Stomach (tissue), 9 donors: ENCODE results near the gene CTIF. TPM values are rescaled to one million over a fixed set of nuclear protein-coding genes. Genes with fewer than 3 reads are reported as not detected.
A peak's percentile ranks its signal among the peaks of the same experiment; 100 is the strongest.

ENCODE experiments used
- DNase-seq, 2 donors: peaks; one replicate each; pipeline versions ENCODE4 v3.0.0 to v3.0.0-alpha.2; 2013 to 2019
- H3K27ac ChIP-seq, 5 donors: fragments of 200-600 bp in 4 of 5; sonication (generic) in 4 of 5; one replicate each; pipeline ENCODE4 v1.5.1; 2013 to 2019; ENCODE audit warnings: mild to moderate bottlenecking in 1 of 5, moderate library complexity in 1 of 5
- H3K27me3 ChIP-seq, 3 donors: fragments of 200-600 bp; sonication (generic); one replicate each; pipeline ENCODE4 v1.5.1; 2017 to 2019; ENCODE audit warnings: mixed run types in 1 of 3
- H3K36me3 ChIP-seq, 4 donors: fragments of 200-600 bp; sonication (generic); 1 replicate in 3 of 4; 2 replicates in 1 of 4; pipeline ENCODE4 v1.5.1; 2016 to 2019
- H3K4me1 ChIP-seq, 4 donors: fragments of 200-600 bp; sonication (generic); one replicate each; pipeline ENCODE4 v1.5.1; 2016 to 2019
- H3K4me3 ChIP-seq, 4 donors: fragments of 200-600 bp; sonication (generic) in 3 of 4; one replicate each; pipeline ENCODE4 v1.5.1; 2016 to 2019; ENCODE audit warnings: mild to moderate bottlenecking in 1 of 4
- H3K9me3 ChIP-seq, 4 donors: fragments of 200-600 bp; sonication (generic); one replicate each; pipeline ENCODE4 v1.5.1; 2016 to 2019
- CTCF ChIP-seq, 7 experiments: fragments of 450-650 bp in 4 of 7; fragments of 200-600 bp in 3 of 7; sonication (generic) in 3 of 7; IDR thresholded peaks; one replicate each; pipeline ENCODE4 v1.5.1; 2016 to 2019; ENCODE audit warnings: antibody characterized with exemption in 7 of 7, control low read depth in 2 of 7, mild to moderate bottlenecking in 1 of 7
- EP300 ChIP-seq: sonication (generic); formaldehyde crosslinking; IDR thresholded peaks from one replicate; pipeline ENCODE4 v1.6.1; 2017; ENCODE audit warnings: antibody characterized with exemption
- POLR2A ChIP-seq, 4 donors: fragments of 450-650 bp; IDR thresholded peaks; one replicate each; pipeline ENCODE4 v1.6.1; 2016; ENCODE audit warnings: antibody characterized with exemption in 4 of 4, control low read depth in 2 of 4, mild to moderate bottlenecking in 1 of 4, moderate library complexity in 1 of 4
- POLR2AphosphoS5 ChIP-seq, 3 donors: sonication (generic); formaldehyde crosslinking; IDR thresholded peaks; one replicate each; pipeline ENCODE4 v1.6.1; 2016; ENCODE audit warnings: antibody characterized with exemption in 3 of 3
- WGBS, 5 donors: extraction: QIAGEN DNeasy Blood & Tissue Kit in 3 of 5; methylation state at CpG; one replicate each; pipeline versions ENCODE4 v1.1.5 to v1.1.7; 2013 to 2018; 5-methylcytosine and 5-hydroxymethylcytosine counted together
- intact Hi-C: fragments of 100-400 bp; cut with DNase I; formaldehyde crosslinking; loops from one replicate; pipeline ENCODE4 v1.15.1; 2023; ENCODE audit warnings: low total_unique reads
- polyA plus RNA-seq, 3 donors: library from polyadenylated mRNA; stranded (reverse); fragments of 200-250 nt; gene quantifications; one replicate each; pipeline ENCODE4 v1.2.3, GENCODE V29; 2013
- total RNA-seq, 5 donors: library from RNA; depleted of rRNA; stranded (reverse); fragments of >200 nt; gene quantifications; one replicate each; pipeline versions ENCODE4 v1.1.0 to v1.2.3, GENCODE V29; 2014 to 2016
- donor health status: healthy with polysubstance abuse.
- donor health status: Bipolar disorder and iron deficiency.
- donor health status: healthy.

Gene CTIF
- total and polyA plus RNA-seq, 8 donors: 16.3 to 105 (median 30.3) TPM

- Histone ChIP-seq H3K4me1 (peaks cover 0 to 23% (median 11%) of the 10 kb centered on the region in 4 donors), H3K27ac (no peak overlapping the region), H3K27me3 (no peaks in the 10 kb centered on the region), H3K4me3 (no peak overlapping the region), H3K36me3 (no peaks in the 10 kb centered on the region), H3K9me3 (no peaks in the 10 kb centered on the region)
- intact Hi-C loops: no loop called here
- no peak for DNase-seq
- 81 to 96% (median 92%) methylated on average over 3 of the region's 3 CpGs for WGBS, 5 donors
- TF ChIP-seq POLR2A (IDR thresholded peaks at IDR 0.05): no peak
- TF ChIP-seq POLR2AphosphoS5 (IDR thresholded peaks at IDR 0.05): no peak
- no peak for TF ChIP-seq EP300
- no peak for TF ChIP-seq CTCF (IDR thresholded peaks at IDR 0.05)
These were observed 206.5 kb downstream of the CTIF start for GRCh38 chr18:48745293-48745692.

GRCh38 chr18:48749768-48750167 lies 210.9 kb downstream of the CTIF start:
- H3K27ac ChIP-seq: peak overlapping the region in 2 of 5 donors; percentile 29 to 47
- peaks cover 0 to 8% (median 0%) of the 10 kb centered on the region in 4 donors for H3K4me1 ChIP-seq
- H3K9me3 ChIP-seq: no peaks in the 10 kb centered on the region
- peak in 1 of 2 donors; percentile 61 for DNase-seq
- no peaks in the 10 kb centered on the region for H3K27me3 ChIP-seq
- TF ChIP-seq CTCF (IDR thresholded peaks at IDR 0.05) (no peak), POLR2AphosphoS5 (IDR thresholded peaks at IDR 0.05) (peak in 1 of 3 donors; percentile 45)
- no peak overlapping the region for H3K4me3 ChIP-seq
- no peaks in the 10 kb centered on the region for H3K36me3 ChIP-seq
- 77 to 87% (median 83%) methylated on average over 13 of the region's 13 CpGs for WGBS, 5 donors
- intact Hi-C loops: no loop called here

- WGBS, 5 donors: 69 to 90% (median 86%) methylated on average over 9 to 11 of the region's 11 CpGs
- Histone ChIP-seq H3K9me3 (no peaks in the 10 kb centered on the region), H3K4me1 (peaks cover 0 to 8% (median 0%) of the 10 kb centered on the region in 4 donors), H3K4me3 (no peak overlapping the region), H3K27ac (peak overlapping the region in 1 of 5 donors; percentile 47), H3K27me3 (no peaks in the 10 kb centered on the region), H3K36me3 (no peaks in the 10 kb centered on the region)
- TF ChIP-seq CTCF (IDR thresholded peaks at IDR 0.05) (no peak), POLR2AphosphoS5 (IDR thresholded peaks at IDR 0.05) (no peak), EP300 (no peak), POLR2A (IDR thresholded peaks at IDR 0.05) (no peak)
- intact Hi-C loops: no loop called here
- DNase-seq: no peak
These were observed 211.8 kb downstream of the CTIF start for GRCh38 chr18:48750485-48751175.

- DNase-seq: no peak
- intact Hi-C loops: no loop called here
These were observed 213.1 kb downstream of the CTIF start for GRCh38 chr18:48751727-48752468.

More at GRCh38 chr18:48751727-48752468, 213.1 kb downstream of the CTIF start:
- 80 to 89% (median 82%) methylated on average over 8 of the region's 8 CpGs for WGBS, 5 donors
- Histone ChIP-seq H3K27ac (no peak overlapping the region), H3K36me3 (peaks cover 0 to 5% (median 0%) of the 10 kb centered on the region in 4 donors), H3K9me3 (no peaks in the 10 kb centered on the region), H3K27me3 (no peaks in the 10 kb centered on the region), H3K4me1 (peaks cover 0 to 8% (median 0%) of the 10 kb centered on the region in 4 donors), H3K4me3 (no peak overlapping the region)
- TF ChIP-seq EP300 (no peak), POLR2A (IDR thresholded peaks at IDR 0.05) (no peak), POLR2AphosphoS5 (IDR thresholded peaks at IDR 0.05) (no peak), CTCF (IDR thresholded peaks at IDR 0.05) (no peak)
